ENCODE results near the gene SYNE2. TPM values are rescaled to one million over a fixed set of nuclear protein-coding genes. Genes with fewer than 3 reads are reported as not detected.
A peak's percentile ranks its signal among the peaks of the same experiment; 100 is the strongest.

Gene SYNE2
- total and polyA plus RNA-seq, 9 donors, result 29.1 to 66.9 (median 50.0) TPM

GRCh38 chr14:63974176-63974575 lies 121.4 kb downstream of the SYNE2 start:
- no peak for DNase-seq
- 90% methylated on average over 5 of the region's 5 CpGs for WGBS (ENCODE audit: insufficient coverage)
- Histone ChIP-seq H3K4me3 (ENCODE audit: low read length) (no peak overlapping the region), H3K4me1 (ENCODE audit: control insufficient read depth, insufficient read depth, low read length) (no peaks in the 10 kb centered on the region), H3K27ac (ENCODE audit: low read length) (no peak overlapping the region), H3K36me3 (ENCODE audit: control insufficient read depth, insufficient read depth, low read length) (peaks cover 3% of the 10 kb centered on the region), H3K9me3 (replicated peaks; ENCODE audit: control insufficient read depth, low read depth, low read length) (no peaks in the 10 kb centered on the region), H3K27me3 (ENCODE audit: control insufficient read depth, insufficient read depth, low read length) (no peaks in the 10 kb centered on the region)

DNA sequence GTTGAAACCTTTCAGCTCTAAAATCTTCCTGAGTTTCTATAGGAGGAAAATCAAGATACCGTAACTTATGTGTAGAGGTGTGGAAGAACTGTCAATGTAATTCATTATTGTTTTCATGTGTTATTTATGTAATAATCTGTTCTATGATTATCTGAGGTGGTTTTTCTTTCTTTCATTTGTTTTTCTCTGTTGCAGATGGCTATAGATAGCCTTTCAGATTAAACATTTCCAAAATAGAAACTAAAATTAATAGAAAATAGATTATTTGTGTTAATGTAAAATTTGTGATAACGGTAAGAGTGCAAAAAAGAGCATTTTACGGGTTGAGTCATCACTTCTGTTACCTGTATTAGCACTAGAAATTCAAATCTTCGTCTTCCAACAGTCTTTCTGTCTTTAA lies 128.8 kb downstream of the SYNE2 start:
- Histone ChIP-seq H3K27ac (ENCODE audit: low read length) (no peak overlapping the region), H3K27me3 (ENCODE audit: control insufficient read depth, insufficient read depth, low read length) (no peaks in the 10 kb centered on the region), H3K9me3 (replicated peaks; ENCODE audit: control insufficient read depth, low read depth, low read length) (no peaks in the 10 kb centered on the region), H3K4me1 (ENCODE audit: control insufficient read depth, insufficient read depth, low read length) (no peaks in the 10 kb centered on the region), H3K4me3 (ENCODE audit: low read length) (no peak overlapping the region), H3K36me3 (ENCODE audit: control insufficient read depth, insufficient read depth, low read length) (peaks cover 3% of the 10 kb centered on the region)
- no peak for DNase-seq
- WGBS (ENCODE audit: insufficient coverage), result no CpG with 5 or more reads among the region's 4 CpGs

DNA sequence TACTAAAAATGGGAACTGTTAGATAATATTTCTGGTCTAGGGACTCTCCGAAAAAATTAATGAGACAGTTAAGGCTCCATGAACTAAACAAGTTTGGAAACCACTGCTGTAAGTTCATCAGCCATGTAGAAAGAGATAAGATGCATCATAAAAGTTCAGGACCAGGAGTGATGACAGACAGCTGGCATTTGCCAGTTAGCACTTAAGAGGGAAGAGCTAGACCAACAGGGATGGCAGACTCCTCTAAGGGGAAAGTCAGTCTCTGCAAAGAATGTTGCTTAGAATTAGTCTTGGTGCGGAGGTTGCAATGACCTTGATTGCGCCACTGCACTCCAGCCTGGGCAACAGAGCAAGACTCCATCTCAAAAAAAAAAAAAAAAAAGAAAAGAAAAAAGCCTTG lies 129.4 kb downstream of the SYNE2 start:
- WGBS (ENCODE audit: insufficient coverage), result no CpG with 5 or more reads among the region's 3 CpGs
- Histone ChIP-seq H3K36me3 (ENCODE audit: control insufficient read depth, insufficient read depth, low read length) (peaks cover 3% of the 10 kb centered on the region), H3K27me3 (ENCODE audit: control insufficient read depth, insufficient read depth, low read length) (no peaks in the 10 kb centered on the region), H3K9me3 (replicated peaks; ENCODE audit: control insufficient read depth, low read depth, low read length) (no peaks in the 10 kb centered on the region), H3K4me1 (ENCODE audit: control insufficient read depth, insufficient read depth, low read length) (no peaks in the 10 kb centered on the region), H3K4me3 (ENCODE audit: low read length) (no peak overlapping the region), H3K27ac (ENCODE audit: low read length) (no peak overlapping the region)
- DNase-seq, result no peak

DNA sequence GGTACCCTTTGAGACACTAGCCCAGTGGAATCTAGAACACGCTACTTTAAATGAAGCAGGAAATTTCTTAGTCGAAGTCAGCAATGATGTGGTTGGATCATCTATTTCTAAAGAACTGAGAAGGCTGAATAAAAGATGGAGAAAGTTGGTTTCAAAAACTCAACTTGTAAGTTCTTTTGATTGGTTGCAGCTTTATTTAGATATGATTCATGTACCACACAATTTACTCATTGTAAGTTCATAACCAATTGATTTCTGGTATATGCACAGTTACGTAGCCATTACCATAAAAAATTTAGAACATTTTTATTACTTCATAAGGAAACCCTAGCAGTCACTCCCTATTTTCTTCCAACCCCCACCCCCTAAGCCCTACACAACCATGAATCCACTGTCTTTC lies 129.8 kb downstream of the SYNE2 start:
- DNase-seq, result no peak
- H3K9me3 ChIP-seq (replicated peaks; ENCODE audit: control insufficient read depth, low read depth, low read length), result no peaks in the 10 kb centered on the region
- no peak overlapping the region for H3K4me3 ChIP-seq (ENCODE audit: low read length)
- no peak overlapping the region for H3K27ac ChIP-seq (ENCODE audit: low read length)
- no CpG with 5 or more reads among the region's 3 CpGs for WGBS (ENCODE audit: insufficient coverage)
- no peaks in the 10 kb centered on the region for H3K36me3 ChIP-seq (ENCODE audit: control insufficient read depth, insufficient read depth, low read length)
- no peaks in the 10 kb centered on the region for H3K4me1 ChIP-seq (ENCODE audit: control insufficient read depth, insufficient read depth, low read length)
- no peaks in the 10 kb centered on the region for H3K27me3 ChIP-seq (ENCODE audit: control insufficient read depth, insufficient read depth, low read length)

- Histone ChIP-seq H3K27ac (ENCODE audit: low read length) (no peak overlapping the region), H3K4me3 (ENCODE audit: low read length) (no peak overlapping the region), H3K27me3 (ENCODE audit: control insufficient read depth, insufficient read depth, low read length) (no peaks in the 10 kb centered on the region), H3K4me1 (ENCODE audit: control insufficient read depth, insufficient read depth, low read length) (no peaks in the 10 kb centered on the region), H3K36me3 (ENCODE audit: control insufficient read depth, insufficient read depth, low read length) (peaks cover 8% of the 10 kb centered on the region), H3K9me3 (replicated peaks; ENCODE audit: control insufficient read depth, low read depth, low read length) (no peaks in the 10 kb centered on the region)
- WGBS (ENCODE audit: insufficient coverage), result 97% methylated on average over 12 of the region's 15 CpGs
- DNase-seq, result peak; percentile 8
Measured at GRCh38 chr14:63986789-63987533, 134.2 kb downstream of the SYNE2 start.

DNA sequence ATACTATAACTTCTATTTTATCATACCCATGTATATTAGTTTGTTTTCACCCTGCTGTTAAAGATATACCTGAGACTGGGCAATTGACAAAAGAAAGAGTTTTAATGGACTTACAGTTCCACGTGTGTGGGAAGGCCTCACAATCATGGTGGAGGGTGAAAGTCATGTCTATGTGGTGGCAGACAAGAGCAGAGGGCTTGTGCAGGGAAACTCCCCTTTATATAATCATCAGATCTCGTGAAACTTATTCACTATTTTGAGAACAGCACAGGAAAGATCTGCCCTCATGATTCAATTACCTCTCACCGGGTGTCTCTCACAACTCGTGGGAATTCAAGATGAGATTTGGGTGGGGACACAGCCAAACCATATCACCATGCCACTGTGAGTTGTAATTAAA lies 135.8 kb downstream of the SYNE2 start:
- no peak overlapping the region for H3K27ac ChIP-seq (ENCODE audit: low read length)
- H3K4me1 ChIP-seq (ENCODE audit: control insufficient read depth, insufficient read depth, low read length), result no peaks in the 10 kb centered on the region
- H3K36me3 ChIP-seq (ENCODE audit: control insufficient read depth, insufficient read depth, low read length), result peaks cover 17% of the 10 kb centered on the region
- H3K27me3 ChIP-seq (ENCODE audit: control insufficient read depth, insufficient read depth, low read length), result no peaks in the 10 kb centered on the region
- no peak overlapping the region for H3K4me3 ChIP-seq (ENCODE audit: low read length)
- no peak for DNase-seq
- H3K9me3 ChIP-seq (replicated peaks; ENCODE audit: control insufficient read depth, low read depth, low read length), result no peaks in the 10 kb centered on the region
- WGBS (ENCODE audit: insufficient coverage), result no CpG with 5 or more reads among the region's 4 CpGs

DNA sequence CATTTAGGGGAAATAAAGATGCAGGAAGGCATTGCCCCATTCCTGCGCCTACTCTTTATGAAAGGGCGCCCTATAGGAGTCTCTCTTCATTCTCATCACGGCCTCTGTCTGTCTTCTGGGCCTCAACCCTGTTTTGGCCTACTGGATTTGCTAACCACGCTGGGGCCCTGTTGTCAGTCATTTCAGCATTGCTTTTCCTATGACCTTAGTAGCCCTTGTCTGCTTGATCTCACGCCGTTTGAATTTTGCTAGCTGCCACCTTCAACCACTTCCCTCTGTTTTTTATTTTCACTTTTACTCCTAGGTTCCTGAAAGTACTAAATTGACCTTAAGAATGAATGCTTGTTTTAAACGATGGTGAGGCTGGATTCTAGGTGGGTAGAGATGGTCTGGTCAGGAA lies 139.0 kb downstream of the SYNE2 start:
- Histone ChIP-seq H3K27me3 (ENCODE audit: control insufficient read depth, insufficient read depth, low read length) (no peaks in the 10 kb centered on the region), H3K27ac (ENCODE audit: low read length) (no peak overlapping the region), H3K36me3 (ENCODE audit: control insufficient read depth, insufficient read depth, low read length) (peaks cover 27% of the 10 kb centered on the region), H3K4me1 (ENCODE audit: control insufficient read depth, insufficient read depth, low read length) (no peaks in the 10 kb centered on the region), H3K4me3 (ENCODE audit: low read length) (no peak overlapping the region), H3K9me3 (replicated peaks; ENCODE audit: control insufficient read depth, low read depth, low read length) (no peaks in the 10 kb centered on the region)
- WGBS (ENCODE audit: insufficient coverage), result 82% methylated on average over 3 of the region's 7 CpGs
- DNase-seq, result no peak

DNA sequence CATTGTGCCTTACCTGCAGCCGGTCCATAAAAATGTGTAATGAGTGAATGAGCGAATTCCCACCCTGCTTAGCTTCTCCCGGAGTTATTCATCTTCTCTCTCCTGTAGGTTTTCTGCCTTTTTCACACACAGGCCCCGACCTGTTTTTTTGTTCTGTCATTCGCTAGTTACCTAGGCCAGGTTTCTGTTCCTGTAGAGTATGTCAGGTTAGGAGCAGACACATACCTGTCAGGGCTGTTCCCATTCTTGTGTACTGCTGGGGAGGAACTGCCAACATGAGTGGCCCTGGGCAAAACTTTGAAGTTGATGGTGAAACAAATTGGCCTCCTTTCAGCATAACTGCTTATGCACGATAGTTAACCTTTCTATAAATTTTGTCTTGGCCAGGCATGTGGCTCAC lies 140.1 kb downstream of the SYNE2 start:
- H3K27me3 ChIP-seq (ENCODE audit: control insufficient read depth, insufficient read depth, low read length), result no peaks in the 10 kb centered on the region
- no peaks in the 10 kb centered on the region for H3K9me3 ChIP-seq (replicated peaks; ENCODE audit: control insufficient read depth, low read depth, low read length)
- no peak overlapping the region for H3K27ac ChIP-seq (ENCODE audit: low read length)
- no peaks in the 10 kb centered on the region for H3K4me1 ChIP-seq (ENCODE audit: control insufficient read depth, insufficient read depth, low read length)
- WGBS (ENCODE audit: insufficient coverage), result no CpG with 5 or more reads among the region's 6 CpGs
- H3K36me3 ChIP-seq (ENCODE audit: control insufficient read depth, insufficient read depth, low read length), result peaks cover 32% of the 10 kb centered on the region
- DNase-seq, result no peak
- H3K4me3 ChIP-seq (ENCODE audit: low read length), result no peak overlapping the region

DNA sequence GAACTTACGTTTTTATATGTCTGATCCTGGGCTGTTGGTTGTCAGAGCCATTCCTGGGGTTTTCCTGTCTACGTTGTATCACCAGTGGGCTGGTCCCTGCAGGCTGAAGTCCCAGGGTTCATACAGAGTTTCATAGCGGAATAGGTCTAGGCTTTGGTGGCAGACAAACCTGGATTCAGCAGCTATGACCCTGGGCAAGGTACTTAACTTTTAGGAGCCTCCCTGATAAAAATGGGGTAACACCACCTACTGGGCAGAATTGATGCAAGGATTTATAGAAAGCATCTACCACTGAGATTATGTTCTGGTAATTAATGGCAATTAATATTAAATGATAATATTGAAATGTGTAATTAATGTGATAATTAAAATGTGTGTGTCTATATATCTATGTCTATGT lies 141.2 kb downstream of the SYNE2 start:
- no peak overlapping the region for H3K4me3 ChIP-seq (ENCODE audit: low read length)
- H3K36me3 ChIP-seq (ENCODE audit: control insufficient read depth, insufficient read depth, low read length), result peaks cover 34% of the 10 kb centered on the region
- WGBS (ENCODE audit: insufficient coverage), result 94% methylated on average over 2 of the region's 3 CpGs
- DNase-seq, result no peak
- H3K4me1 ChIP-seq (ENCODE audit: control insufficient read depth, insufficient read depth, low read length), result no peaks in the 10 kb centered on the region
- no peak overlapping the region for H3K27ac ChIP-seq (ENCODE audit: low read length)
- no peaks in the 10 kb centered on the region for H3K27me3 ChIP-seq (ENCODE audit: control insufficient read depth, insufficient read depth, low read length)
- no peaks in the 10 kb centered on the region for H3K9me3 ChIP-seq (replicated peaks; ENCODE audit: control insufficient read depth, low read depth, low read length)

DNA sequence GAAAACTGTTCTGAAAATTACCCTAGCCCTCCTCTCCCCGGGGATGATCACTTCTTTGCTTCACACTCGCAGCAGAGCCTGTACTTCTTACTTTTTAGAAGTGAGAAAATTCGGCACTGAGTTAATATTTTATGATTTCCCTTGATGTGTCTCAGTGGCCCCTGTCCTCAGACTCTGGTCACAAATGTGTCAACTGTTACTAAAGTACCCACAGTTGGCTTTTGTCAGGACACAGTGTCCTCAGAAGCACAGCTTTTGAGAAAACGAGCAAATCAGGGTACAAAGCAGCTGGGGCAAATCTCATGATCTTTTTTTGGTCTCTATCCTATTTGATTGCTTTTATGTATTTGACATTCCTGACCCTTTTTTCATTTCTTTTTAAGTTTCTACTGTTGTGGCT lies 142.5 kb downstream of the SYNE2 start:
- no peaks in the 10 kb centered on the region for H3K9me3 ChIP-seq (replicated peaks; ENCODE audit: control insufficient read depth, low read depth, low read length)
- no peak overlapping the region for H3K27ac ChIP-seq (ENCODE audit: low read length)
- no peak for DNase-seq
- peaks cover 37% of the 10 kb centered on the region for H3K36me3 ChIP-seq (ENCODE audit: control insufficient read depth, insufficient read depth, low read length)
- WGBS (ENCODE audit: insufficient coverage), result no CpG with 5 or more reads among the region's 4 CpGs
- H3K27me3 ChIP-seq (ENCODE audit: control insufficient read depth, insufficient read depth, low read length), result no peaks in the 10 kb centered on the region
- H3K4me1 ChIP-seq (ENCODE audit: control insufficient read depth, insufficient read depth, low read length), result no peaks in the 10 kb centered on the region
- no peak overlapping the region for H3K4me3 ChIP-seq (ENCODE audit: low read length)

DNA sequence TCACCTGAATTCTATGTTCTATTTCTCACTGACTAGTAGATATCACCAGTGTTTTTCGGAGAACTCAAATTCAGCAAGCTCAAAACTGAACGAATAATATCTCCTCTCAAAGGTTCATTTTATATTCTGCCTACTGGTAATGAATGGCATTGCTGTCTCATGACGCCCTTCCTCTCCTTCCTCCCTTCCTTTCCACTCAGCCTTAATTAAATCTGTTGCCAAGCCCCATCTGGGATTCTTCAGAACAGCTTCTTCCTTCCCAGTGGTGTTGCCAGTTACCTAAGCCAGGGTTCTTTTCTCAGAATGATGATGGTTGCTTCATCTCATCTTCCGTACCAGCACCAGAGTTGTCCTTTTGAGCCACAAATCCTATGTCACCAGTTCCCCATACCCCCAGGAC lies 143.2 kb downstream of the SYNE2 start:
- Histone ChIP-seq H3K27me3 (ENCODE audit: control insufficient read depth, insufficient read depth, low read length) (no peaks in the 10 kb centered on the region), H3K4me1 (ENCODE audit: control insufficient read depth, insufficient read depth, low read length) (no peaks in the 10 kb centered on the region), H3K27ac (ENCODE audit: low read length) (no peak overlapping the region), H3K4me3 (ENCODE audit: low read length) (no peak overlapping the region), H3K9me3 (replicated peaks; ENCODE audit: control insufficient read depth, low read depth, low read length) (no peaks in the 10 kb centered on the region), H3K36me3 (ENCODE audit: control insufficient read depth, insufficient read depth, low read length) (peaks cover 37% of the 10 kb centered on the region)
- DNase-seq, result no peak
- 92% methylated on average over 4 of the region's 4 CpGs for WGBS (ENCODE audit: insufficient coverage)

Measured in muscle of leg (tissue), 11 donors.